ENCODE measurements around the gene TYK2.
A peak's percentile ranks its signal among the peaks of the same experiment; 100 is the strongest.
"Not testable (repeated sequence)": the region's sequence is repeated elsewhere in the genome, so short reads cannot be mapped to it uniquely, and the experiment has no call there.

Gene TYK2

DNA sequence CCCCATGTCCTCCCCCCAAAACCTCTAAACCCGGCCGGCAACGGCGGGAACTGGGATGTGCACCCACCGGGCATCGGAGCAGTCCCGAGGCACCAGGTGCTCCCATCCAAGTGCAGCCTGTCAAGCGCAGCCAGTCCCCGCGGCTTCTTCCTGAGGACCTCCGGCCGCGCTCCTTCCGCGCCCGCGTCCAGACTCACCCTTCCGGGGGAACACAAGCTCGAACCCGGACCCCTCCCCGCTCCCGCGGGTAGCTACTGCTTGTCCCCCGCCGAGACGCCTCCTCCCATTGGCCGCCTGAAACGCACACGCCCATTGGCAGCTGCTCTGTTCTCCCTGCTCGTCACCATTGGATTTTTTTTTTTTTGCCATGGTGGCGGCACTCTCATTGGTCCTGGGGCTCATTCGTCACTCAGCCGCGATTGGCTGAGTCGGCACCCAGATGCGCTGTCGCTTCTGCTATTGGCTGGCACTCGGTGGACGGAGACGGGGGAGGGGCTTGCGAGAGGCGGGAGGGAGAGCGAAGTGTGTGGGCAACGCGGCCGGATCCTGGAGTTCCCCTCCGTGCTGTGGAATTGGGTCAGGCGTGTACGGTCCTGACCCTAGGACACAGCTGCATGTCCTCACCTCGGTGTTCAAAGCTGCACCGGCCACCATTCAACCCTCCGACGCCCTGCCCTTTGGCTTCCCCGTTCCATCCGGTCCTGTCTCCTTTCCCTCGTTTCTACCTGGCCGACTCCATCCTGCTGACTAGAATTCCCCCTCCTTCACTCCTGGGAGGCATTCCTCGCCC lies at the start of gene TYK2:
Gene TYK2, minus strand, starts transcription at position 260 of the 790 bp plus-strand sequence. CDS start 2,166 bp downstream, outside the sequence.
- DNase-seq = peak; percentile 96

DNA sequence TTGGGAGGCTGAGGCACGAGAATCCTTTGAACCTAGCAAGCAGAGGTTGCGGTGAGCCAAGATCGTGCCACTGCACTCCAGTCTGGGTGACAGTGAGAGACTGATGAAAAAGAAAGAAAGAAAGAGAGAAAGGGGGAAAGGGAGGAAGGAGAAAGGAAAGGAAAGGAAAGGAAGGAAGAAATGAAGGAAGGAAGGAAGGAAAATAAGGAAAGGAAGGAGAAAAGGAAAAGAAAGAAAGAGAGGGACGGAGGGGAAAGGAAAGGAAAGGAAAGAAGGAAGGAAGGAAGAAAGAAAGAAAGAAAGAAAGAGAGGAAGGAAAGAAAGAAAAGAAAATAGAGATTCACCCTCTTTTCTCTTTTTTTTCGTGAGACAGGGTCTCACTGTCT lies 48.6 kb upstream of the TYK2 start:
- DNase-seq = no peak

DNA sequence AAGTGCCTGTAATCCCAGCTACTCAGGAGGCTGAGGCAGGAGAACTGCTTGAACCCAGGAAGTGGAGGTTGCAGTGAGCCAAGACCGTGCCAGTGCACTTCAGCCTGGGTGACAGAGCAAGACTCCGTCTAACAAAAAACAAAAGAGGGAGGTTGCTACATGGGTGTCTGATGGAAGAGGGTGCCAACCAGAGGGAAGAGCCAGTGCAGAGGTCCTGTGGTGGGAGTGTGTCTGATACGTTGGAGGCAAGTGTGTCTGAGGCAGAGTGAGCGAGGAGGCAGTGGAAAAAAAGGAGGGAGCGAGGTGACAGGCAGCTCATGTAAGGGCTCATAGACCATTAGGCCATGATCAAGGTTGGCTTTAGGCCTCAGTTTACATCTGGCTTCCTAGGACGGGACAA lies 46.8 kb upstream of the TYK2 start:
- no peak for DNase-seq

DNA sequence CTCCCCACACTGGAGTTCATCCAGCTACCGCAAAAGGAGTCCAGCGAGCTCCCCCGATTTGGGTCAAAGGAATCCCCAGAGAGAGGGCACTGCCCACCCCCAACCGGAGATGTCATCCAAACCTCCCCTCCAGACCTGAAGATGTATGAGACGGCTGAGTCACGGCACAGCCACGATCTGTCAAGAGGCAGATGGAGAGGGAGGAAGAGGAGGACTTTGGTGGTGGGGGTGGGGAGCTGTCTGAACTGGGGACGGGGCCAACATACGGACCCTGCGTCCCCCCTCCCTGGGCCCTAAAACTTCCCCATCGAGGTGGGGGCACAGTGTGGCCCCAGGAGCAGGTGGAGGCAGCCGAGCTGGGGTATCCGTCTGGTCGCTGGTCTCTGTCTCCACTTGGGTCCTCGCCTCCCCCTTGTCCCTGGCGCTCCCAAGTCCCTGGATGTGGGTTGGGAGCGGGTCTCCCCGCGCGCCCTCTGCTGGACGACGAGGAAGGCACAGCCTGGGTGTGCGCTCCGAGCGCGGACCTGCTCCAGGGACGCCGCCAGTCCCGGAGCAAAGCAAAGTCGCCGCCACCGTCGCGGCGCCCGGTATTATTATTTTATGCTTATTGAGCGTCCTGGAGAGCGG lies 43.8 kb upstream of the TYK2 start:
- DNase-seq = peak; percentile 72

DNA sequence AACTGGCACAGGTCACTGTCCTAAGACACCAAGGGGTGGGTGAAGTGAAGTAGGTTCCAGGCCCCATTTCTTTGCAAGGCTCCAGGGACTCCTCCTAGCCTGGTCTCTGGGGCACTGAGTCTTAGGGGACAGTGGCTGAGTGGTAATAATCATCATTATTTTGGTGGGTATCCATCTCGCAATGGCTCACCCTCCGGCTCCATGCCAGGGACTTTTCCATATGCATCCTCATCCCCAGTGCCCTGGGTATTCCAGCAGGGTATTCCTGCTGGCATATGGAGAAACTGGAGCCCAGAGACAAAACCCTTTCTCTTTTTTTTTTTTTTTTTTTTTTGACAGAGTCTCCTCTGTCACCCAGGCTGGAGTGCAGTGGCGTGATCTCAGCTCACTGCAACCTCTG lies 42.5 kb upstream of the TYK2 start:
- DNase-seq = no peak

DNA sequence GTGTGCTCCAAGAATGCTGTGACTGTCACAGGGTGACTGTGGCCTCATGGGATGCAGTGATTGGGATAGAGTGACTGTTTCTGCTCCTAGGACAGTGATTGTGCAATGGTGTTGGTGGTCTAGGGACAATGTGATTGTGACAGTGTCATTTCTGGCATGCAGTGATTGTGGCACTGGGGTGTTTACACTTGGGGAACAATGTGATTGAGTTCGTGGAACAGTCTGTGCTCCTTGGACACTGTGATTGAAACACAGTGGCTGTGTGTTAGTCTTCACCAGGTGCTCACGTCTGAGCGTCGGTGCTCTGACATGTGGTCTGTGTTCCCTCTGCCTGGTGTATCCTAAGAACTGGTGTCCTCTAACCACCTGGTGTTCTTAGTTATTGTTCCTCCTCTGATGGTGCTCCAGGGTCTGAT lies 41.7 kb upstream of the TYK2 start:
- no peak for DNase-seq

DNA sequence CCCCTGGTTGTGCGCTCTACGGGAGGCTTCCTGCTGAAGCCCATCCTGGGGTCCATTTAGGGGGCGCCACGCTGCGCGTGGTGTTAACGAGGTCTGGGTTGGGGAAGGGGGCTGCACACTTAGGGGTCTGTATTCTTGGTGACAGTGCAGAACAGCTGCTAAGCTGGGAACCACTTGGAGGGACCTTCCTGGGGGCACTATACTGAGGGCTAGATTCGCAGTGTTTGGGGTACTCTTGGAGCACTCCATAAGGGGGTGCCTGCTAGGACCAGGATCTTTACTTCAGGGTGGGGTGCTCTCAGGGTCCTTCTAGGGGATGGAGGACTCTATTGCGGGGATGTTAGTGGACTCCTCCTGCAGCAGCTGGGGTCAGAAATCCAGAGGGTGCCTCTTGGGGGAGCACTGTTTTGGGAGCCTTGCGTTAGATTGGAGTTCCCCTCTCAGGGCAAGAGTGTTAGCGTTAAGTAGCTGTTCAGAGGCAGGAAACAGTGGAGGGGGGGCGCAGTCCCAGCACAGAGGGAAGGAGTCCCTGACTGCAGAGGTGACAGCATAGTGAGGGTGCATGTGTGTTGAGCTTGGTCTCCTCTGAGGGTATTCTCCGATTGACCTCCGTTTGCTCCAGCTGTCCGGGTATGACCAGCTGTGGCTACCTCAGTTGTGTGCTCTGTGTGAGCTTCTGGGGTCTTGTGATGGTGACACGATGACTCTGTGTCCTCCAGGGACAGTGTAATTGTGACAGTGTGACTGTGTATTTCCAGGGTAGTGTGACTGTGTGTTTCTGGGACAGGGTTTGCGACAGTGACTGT lies 41.1 kb upstream of the TYK2 start:
- DNase-seq = no peak

DNA sequence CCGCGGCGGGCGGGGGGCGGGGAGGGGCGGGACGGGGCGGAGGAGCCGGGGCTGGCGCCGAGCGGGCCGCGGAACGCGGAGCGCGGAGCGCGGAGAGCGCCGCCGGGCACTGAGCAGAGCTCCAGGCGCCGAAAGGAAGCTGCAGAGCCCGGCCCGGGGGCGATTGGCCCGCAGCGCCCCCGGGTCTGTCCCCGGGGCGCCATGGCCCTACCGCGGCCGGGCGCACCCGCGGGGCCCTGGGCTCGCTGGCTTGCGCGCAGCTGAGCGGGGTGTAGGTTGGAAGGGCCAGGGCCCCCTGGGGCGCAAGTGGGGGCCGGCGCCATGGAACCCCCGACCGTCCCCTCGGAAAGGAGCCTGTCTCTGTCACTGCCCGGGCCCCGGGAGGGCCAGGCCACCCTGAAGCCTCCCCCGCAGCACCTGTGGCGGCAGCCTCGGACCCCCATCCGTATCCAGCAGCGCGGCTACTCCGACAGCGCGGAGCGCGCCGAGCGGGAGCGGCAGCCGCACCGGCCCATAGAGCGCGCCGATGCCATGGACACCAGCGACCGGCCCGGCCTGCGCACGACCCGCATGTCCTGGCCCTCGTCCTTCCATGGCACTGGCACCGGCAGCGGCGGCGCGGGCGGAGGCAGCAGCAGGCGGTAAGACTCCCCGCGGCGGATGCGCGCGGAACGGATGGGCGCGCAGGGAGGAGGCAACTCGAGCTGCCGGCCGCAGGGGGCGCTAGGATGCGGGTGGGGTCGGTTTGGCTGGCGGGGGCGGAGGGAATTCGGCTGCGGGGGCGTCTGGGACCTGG lies 40.3 kb upstream of the TYK2 start, which contains the start of gene PDE4A:
Gene PDE4A, plus strand, starts transcription at position 95 of the 796 bp plus-strand sequence. Its CDS starts 227 bp downstream, at position 322.
- DNase-seq = peak; percentile 58

DNA sequence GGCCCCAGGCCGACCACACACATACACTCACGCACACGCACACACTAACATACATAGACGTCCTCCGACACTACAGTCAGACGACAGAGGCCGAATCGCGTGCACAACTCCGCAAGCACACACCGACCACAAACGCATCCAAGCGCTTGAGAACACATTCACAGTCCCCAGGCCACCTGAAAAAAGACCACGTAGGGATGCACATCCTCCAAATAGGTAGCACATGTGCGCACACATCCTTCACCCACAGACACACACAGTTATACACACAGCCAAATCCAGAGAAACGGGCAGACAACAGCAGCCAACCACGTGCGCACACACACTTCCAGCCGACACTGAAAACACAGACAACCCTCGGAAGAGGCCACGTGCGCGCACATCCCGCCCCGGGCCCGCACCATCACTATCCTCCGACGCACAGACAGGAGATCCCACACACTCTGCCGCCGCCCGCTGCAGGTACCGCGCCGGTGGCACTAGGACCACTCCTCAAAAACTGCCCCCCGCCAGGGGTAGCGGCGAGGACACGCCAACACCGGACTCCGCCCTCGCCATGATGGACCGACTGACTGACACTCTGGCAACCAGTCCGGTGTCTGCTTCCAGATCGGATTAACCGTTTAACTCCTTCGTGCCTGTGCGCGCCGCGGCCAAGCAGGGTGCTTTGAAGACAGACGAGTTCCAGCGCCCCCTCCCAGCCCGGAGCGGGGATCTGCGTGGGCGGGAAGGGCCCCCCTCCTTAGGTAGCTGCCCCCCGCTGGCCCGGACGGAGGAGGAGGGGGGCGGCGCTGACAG lies 39.5 kb upstream of the TYK2 start:
- peak; percentile 41 for DNase-seq

DNA sequence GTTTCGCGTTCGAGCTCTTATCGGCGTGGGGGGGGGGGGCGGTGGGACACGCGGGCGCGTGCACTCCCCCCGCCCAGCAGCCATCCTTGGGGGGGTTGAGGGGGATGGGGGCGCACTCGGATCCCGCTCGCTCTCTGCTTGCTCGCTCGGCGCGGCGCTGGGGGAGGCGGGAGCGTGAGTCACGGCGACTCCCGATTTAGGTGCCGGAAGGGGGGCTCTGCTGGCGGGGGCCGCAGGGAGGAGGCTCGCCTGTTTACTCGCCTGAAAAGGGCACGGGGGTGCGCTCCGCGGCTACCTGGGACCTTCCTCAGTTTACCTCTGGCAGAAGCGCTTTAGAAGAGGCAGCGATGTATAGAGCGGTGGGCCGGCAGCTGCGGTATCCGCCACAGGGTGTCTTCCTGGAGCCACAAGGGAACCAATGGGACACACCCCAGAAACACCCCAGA lies 38.9 kb upstream of the TYK2 start:
- peak; percentile 56 for DNase-seq

DNA sequence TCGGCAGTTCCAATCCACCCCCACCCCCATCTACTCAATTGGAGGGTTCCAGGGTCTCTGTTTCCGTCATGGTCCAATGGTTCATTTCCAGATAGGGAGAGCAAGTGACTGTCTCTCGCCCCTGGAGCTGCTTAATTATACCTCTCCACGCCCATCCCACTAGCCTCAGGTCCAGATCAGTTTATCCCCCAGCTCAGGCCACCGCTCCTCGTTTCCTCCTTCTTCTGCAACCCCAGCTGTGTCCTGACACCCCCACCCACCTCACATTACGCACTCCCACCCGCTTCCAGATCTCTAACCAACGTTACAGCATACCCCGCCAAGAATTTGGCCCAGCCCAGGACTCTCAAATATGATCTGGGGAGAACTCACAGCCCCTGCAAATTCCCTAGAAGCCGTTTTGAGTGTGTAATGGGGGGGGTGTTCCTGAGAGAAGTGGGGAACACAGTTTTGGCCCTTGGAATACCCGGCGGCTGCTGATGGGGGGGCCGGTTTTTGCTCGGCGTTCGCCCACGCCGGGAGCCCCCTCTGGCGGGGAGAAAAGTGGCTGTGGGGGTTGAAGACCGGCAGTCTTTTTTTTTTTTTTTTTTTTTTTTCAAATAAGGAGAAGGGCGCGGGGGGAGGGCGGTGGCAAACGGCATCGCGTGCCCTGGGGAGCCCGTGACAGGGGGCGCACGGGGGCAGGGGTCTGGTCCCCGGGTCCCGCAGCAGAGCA lies 38.3 kb upstream of the TYK2 start:
- DNase-seq = no peak

DNA sequence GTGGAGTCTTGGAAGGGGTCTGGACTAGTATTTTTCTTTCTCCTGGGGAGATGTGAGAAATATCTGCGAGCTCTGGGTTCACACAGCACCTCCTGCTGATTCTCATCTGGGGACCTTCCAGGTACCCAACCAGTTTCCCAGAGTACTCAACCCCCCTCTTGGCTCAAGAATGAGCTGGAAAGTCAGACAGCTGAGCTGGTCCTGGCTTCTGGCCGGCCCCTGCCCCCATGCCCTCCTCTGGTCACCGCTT lies 37.8 kb upstream of the TYK2 start:
- DNase-seq = no peak

DNA sequence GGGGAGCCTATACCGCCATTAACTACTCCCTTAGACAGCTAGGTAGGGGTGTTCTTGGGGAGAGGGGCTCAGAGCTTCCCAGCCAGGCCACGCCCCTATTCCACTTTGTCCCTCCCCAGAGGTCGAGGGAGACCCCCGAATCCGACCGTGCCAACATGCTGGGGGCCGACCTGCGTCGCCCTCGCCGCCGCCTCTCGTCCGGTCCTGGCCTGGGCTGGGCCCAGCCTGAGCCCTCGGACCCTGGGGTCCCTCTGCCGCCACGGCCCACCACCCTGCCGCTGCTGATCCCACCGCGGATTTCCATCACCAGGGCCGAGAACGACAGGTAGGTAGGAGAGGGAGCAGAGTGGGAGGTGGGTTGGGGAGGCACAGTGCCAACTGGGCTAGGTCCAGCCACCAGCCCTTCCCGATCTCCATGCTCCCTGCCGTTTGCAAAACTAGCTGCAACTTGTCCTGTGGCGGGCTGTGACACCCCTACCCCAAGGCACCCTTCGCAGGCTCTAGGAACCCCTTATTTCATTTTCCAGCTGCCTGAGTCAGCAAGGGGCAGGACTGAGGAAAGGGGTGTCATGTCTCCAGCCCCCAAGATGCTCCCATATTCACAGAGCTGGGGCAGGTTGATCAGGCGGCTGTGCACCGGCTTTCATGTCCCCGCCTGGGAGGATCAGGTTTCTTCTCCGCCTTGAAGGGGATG lies 37.3 kb upstream of the TYK2 start:
- DNase-seq = no peak

DNA sequence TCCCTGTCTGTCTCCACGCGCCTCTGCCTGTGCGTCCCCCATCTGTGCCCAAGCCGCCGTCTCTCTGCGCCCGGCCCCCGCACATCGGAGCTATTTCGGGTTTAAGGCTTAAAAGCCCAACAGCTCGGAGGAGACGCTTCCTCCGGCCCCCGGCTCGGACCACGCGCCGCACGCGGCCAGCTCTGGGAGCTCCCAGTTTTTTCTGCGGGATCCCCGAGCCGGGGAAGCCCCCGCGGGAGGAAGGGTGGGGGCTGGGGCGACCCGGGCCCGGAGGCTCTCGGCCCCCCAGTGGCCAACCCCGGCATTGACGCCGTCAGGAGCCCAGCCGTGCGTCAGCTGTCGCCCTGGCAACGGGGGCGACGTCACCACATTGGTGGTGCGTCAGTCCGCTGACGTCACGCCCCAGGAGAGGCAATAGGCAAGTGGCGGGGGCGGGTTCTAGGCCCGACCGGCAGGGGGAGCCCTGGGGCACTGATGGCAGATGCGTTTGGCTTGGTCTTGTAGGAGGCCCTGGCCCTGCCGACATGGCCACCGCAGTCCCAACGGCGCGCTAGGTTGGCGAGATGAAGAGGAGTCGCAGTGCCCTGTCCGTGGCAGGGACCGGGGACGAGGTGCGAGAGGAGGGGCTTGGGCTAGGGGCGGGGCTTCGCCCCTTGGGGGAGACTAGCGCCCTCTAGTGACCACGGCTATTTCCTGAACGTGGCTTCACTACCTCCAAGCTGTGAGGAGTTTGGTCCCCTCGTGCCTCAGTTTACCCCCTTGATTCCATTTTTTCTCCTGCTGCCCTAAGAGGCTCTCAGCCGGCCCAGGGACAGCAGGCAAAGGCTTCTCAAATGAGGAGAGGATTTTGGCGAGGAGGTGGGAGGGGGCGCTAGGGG lies 36.2 kb upstream of the TYK2 start:
- peak; percentile 91 for DNase-seq

DNA sequence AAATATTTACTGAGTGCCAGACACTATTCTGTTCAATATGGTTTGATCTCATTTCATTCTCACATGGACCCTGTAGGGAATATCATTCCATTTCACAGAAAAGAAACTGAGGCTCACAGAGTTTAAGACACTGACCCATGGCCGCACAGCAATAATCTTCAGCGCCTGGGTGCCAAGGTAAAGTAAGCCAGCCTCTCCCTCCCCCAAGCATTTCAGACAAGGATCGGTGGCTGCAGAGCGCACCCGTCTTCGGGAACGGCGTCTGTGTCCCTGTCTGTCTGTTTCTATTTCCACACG lies 35.7 kb upstream of the TYK2 start:
- DNase-seq = no peak

DNA sequence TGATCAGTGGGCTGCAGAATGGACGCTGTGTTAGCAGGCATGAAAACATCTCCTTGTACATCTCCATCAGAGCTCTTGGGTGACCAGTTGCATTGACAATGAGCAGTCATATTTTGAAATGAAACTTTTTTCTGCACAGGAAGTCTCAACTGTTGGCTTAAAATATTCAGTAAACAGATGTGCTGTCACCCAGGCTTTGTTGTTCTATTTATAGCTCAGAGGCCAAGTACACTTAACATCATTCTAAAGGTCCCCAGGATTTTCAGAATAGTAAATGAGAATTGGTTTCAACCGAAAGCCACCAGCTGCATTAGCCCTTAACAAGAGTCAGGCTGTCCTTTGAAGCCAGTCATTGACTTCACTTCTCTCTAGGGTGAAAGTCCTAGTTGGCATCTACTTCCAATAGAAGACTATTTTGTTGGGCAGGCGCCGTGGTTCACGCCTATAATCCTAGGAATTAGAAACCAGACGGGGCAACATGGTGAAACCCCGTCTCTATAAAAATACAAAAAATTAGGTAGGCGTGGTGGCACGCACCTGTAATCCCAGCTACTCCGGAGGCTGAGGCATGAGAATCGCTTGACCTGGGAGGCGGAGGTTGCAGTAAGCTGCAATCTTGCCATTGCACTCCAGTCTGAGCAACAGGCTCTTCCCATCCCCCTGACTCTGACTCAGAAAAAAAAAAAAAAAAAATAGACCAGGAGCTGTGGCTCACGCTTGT lies 32.0 kb upstream of the TYK2 start:
- no peak for DNase-seq

DNA sequence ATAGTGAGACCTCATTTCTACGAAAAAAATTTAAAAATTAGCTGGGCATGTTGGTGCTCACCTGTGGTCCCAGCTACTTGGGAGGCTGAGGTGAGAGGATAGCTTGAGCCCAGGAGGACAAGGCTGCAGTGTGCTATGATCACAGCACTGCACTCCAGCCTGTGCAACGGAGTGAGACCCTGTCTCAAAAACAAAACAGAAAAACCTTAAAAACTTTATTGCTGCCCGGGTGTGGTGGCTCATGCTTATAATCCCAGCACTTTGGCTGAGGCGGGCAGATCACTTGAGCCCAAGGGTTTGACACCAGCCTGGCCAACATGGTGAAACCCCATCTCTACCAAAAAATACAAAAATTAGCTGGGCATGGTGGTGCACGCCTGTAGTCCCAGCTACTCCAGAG lies 30.9 kb upstream of the TYK2 start:
- not testable (repeated sequence) for DNase-seq

DNA sequence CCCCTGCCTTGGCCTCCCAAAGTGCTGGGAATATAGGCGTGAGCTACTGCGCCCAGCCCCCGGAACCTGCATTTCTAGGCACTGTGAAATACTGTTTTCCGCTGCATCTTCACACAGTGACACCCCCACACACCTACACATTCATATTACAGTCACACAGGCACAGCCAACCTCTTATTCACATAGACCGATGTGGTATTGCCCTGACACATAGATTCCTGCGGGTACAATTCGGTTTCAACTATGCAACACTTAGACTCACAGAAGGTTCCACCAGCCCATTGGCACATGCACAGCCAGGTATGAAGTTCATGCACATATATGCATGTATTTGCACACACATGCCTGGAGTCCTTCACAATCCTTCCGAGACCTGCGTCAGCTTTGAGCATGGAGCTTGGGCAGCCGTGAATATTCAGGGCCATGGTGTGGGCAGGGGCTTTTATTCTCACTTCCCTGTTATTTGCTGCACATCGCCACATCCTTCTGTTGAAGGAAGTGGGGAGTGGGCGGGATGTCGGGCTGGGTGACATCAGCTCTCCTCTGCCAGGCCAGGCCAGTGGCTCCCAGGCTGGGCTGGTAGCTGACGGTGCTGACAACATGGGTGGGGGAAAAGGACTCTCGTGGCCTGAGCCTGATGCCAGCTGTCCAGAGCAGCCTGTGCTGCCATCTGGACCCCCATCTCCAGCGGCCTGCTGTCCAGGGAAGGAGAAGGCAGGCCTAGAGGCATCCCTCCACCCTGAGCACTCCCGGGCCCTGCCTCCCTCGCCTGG lies 28.3 kb upstream of the TYK2 start:
- peak; percentile 48 for DNase-seq

DNA sequence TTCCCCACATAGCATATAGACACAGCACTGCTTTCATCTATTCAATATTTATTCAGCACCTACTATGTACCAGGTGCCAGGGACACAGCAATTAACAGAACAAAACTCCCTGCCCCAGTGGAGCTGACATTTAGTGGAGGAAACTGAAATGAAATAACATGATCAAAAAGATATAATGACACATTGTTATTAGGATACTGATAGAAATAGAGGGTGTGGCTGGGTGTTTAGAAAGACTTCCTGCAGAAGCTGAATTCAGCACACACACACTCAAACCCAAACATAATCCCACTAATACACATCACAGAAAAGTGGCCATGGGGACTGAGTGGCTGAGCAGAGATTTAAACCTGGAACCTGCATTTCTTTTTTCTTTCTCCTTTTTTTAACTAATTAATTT lies 26.7 kb upstream of the TYK2 start:
- DNase-seq = no peak
